ENCODE data around the gene WSCD2.

- no peak for TF ChIP-seq CTCF (IDR thresholded peaks at IDR 0.05)
- no peak for TF ChIP-seq POLR2A (IDR thresholded peaks at IDR 0.05)
These were observed 4.0 kb upstream of the WSCD2 start for GRCh38 chr12:108125073-108125472.
